Stimulated activated CD8-positive, alpha-beta memory T cell treated with anti-CD3 and anti-CD28 coated beads, Interleukin-4, amount 100 ng/mL, for 24 hours (primary cell): Measurements from ENCODE around the gene SYT1.
"Not testable (repeated sequence)": the region's sequence is repeated elsewhere in the genome, so short reads cannot be mapped to it uniquely, and the experiment has no call there.

Experiments
- DNase-seq: peaks from one replicate; pipeline ENCODE4 v3.0.0-alpha.2; 2020; ENCODE audit warnings: low read depth

The SYT1 gene

GRCh38 chr12:79407671-79408622 is 543.4 kb downstream of the SYT1 start:
- no peak for DNase-seq

- no peak for DNase-seq
Measured at GRCh38 chr12:79408689-79409088, 544.1 kb downstream of the SYT1 start.

- no peak for DNase-seq
Measured at GRCh38 chr12:79409562-79409961, 545.0 kb downstream of the SYT1 start.

- DNase-seq: no peak
Measured at GRCh38 chr12:79411791-79412190, 547.2 kb downstream of the SYT1 start.

- no peak for DNase-seq
Measured at GRCh38 chr12:79413796-79414195, 549.2 kb downstream of the SYT1 start.

- no peak for DNase-seq
Measured at GRCh38 chr12:79414252-79414651, 549.7 kb downstream of the SYT1 start.

GRCh38 chr12:79415321-79415720 is 550.7 kb downstream of the SYT1 start:
- DNase-seq: no peak

GRCh38 chr12:79415746-79416435 is 551.3 kb downstream of the SYT1 start:
- DNase-seq: no peak

GRCh38 chr12:79420146-79420618 is 555.6 kb downstream of the SYT1 start:
- no peak for DNase-seq

- no peak for DNase-seq
Measured at GRCh38 chr12:79421236-79421740, 556.7 kb downstream of the SYT1 start.

GRCh38 chr12:79422060-79422812 is 557.7 kb downstream of the SYT1 start:
- no peak for DNase-seq

- no peak for DNase-seq
Measured at GRCh38 chr12:79423560-79423959, 559.0 kb downstream of the SYT1 start.

GRCh38 chr12:79424109-79424721 is 559.6 kb downstream of the SYT1 start:
- DNase-seq: no peak

GRCh38 chr12:79426121-79426520 is 561.5 kb downstream of the SYT1 start:
- no peak for DNase-seq

- DNase-seq: not testable (repeated sequence)
Measured at GRCh38 chr12:79426744-79427143, 562.2 kb downstream of the SYT1 start.

- no peak for DNase-seq
Measured at GRCh38 chr12:79433465-79434072, 569.0 kb downstream of the SYT1 start.

- DNase-seq: no peak
Measured at GRCh38 chr12:79434561-79434960, 570.0 kb downstream of the SYT1 start.

- no peak for DNase-seq
Measured at GRCh38 chr12:79435742-79436141, 571.2 kb downstream of the SYT1 start.

- DNase-seq: no peak
Measured at GRCh38 chr12:79438480-79439174, 574.1 kb downstream of the SYT1 start.

GRCh38 chr12:79439175-79439825 is 574.7 kb downstream of the SYT1 start:
- no peak for DNase-seq
